ENCODE data around the gene SLC12A7. TPM values are rescaled to one million over a fixed set of nuclear protein-coding genes. Genes with fewer than 3 reads are reported as not detected.

SLC12A7 gene
- total and polyA plus RNA-seq, 9 donors: 5.9 to 33.9 (median 23.0) TPM

DNA sequence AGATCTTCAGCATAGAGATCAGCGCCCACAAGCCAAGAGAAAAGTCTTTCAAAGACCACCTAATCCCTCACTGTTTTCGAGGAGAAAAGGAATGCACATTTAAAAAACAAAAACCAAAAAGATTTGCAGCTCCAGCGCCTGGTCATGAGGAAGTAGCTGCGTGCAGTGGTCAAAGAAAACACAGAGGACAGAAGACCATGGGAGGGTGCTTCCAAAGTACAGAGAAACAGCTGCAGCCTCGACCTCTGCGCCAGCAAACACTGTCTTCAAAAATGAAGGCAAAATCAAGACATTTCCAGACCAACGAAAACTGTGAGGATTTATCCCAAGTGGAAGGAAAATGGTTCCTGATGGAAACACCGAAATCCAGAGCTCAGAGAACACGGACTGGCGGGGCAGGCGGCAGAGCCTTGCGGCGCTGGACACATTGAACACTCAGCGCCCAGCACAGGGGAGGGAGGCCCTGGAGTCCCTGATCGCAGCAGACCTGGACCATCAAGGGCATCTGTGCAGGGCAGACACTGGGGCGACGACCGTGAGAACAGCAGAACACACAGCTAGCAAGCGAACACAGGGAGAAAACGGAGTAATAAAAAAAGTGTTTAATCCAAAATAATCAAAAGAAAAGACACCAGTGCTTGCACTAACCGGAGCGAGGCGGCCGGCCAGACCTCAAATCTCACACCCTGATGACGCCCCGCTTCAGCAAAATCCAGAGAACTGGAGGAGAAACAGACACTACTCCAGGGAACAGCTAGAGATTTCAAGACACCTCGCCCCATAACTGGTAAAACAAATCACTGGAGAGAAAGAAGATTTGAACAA is 12.6 kb upstream of the SLC12A7 start:
- H3K4me3 ChIP-seq: no peak overlapping the region
- H3K27ac ChIP-seq: no peak overlapping the region
- no peaks in the 10 kb centered on the region for H3K36me3 ChIP-seq
- no peaks in the 10 kb centered on the region for H3K4me1 ChIP-seq (ENCODE audit: insufficient read depth)
- no peak for DNase-seq
- no peaks in the 10 kb centered on the region for H3K9me3 ChIP-seq
- H3K27me3 ChIP-seq: no peaks in the 10 kb centered on the region
- intact Hi-C loops (cut with DNase I): no loop called here
- no peak for TF ChIP-seq CTCF (IDR thresholded peaks at IDR 0.05)
- no peak for TF ChIP-seq EP300 (IDR thresholded peaks at IDR 0.05)
- TF ChIP-seq POLR2A (IDR thresholded peaks at IDR 0.05): no peak
- 53 to 64% (median 59%) methylated on average over 27 of the region's 27 CpGs for WGBS, 3 donors

DNA sequence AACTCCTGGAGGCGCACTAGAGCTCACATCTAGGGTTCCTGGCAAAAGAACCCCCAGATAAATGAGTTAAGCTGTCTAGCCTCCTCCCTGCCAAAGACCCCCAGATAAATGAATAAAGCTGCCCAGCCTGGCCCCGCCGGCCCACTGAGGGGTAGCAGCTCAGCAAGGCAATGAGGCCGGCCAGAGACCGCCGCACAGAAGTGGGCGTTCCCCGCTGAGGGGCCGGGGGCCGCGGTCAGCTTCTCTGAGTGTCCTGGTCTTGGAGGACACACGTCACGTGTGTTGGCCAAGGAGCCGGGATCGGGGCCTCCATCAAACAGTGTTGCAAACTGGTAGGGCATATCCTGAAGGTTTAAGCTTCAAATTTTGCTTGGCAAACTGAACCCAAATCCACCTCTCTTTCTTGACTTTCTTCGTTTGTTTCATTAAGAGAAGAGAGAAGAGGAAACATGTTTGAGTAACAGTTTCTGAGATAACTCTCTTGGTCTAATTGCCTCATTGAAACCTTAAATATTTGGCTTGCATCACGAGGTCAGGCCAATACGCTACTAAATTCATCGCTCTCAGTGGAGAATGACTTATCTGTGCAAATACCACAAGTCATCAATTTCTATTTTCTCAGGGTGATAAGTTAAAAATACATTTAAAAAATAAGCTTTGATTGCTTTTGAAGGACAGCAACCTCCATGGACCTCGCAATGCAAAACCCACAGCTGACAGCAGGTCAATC is 11.7 kb upstream of the SLC12A7 start:
- H3K4me1 ChIP-seq (ENCODE audit: insufficient read depth): peaks cover 8% of the 10 kb centered on the region
- no peaks in the 10 kb centered on the region for H3K36me3 ChIP-seq
- H3K9me3 ChIP-seq: no peaks in the 10 kb centered on the region
- DNase-seq: no peak
- no peak overlapping the region for H3K4me3 ChIP-seq
- TF ChIP-seq POLR2A (IDR thresholded peaks at IDR 0.05) (no peak), EP300 (IDR thresholded peaks at IDR 0.05) (no peak), CTCF (IDR thresholded peaks at IDR 0.05) (no peak)
- H3K27me3 ChIP-seq: no peaks in the 10 kb centered on the region
- intact Hi-C loops (cut with DNase I): no loop called here
- no peak overlapping the region for H3K27ac ChIP-seq
- 81 to 85% (median 81%) methylated on average over 19 to 20 of the region's 20 CpGs for WGBS, 3 donors

DNA sequence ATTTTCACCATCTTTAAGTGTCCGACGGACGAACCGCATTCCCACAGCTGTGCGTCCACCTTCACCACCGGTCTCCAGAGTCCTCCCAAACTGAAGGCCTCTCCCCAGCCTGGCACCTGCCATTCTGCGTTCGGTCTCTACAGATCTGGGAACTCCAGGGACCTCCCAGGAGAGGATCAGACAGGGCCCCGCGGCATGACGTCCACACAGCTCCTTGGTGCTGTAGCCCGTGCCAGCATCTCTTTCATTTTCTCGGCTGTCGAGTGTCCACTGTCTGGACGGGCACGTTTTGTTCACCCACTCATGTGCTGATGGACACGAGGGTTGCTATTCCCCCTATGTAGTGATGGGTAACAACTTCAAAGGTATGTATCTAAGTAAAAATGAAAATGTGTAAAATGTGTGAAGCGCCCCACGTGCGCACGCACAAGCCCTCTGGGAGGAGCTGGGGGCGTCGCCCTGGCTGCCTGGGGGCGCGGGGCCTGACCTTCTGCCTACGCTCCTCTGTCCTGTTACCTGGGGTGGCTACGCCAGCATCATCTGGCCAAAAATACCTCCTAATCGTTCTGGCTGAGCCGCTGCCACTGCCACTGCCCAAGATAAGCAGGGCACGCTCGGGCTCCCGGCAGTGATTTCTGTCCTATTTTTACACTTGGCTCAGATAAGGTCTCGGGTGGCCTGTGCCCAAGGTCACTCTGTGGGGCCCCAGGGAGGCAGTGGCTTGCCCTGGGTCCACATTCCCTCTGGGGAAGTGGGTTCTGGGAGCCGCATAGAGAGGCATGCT is 10.8 kb upstream of the SLC12A7 start:
- no peak for DNase-seq
- Histone ChIP-seq H3K9me3 (no peaks in the 10 kb centered on the region), H3K4me3 (no peak overlapping the region), H3K4me1 (ENCODE audit: insufficient read depth) (peaks cover 9% of the 10 kb centered on the region), H3K27ac (no peak overlapping the region), H3K36me3 (no peaks in the 10 kb centered on the region), H3K27me3 (no peaks in the 10 kb centered on the region)
- WGBS, 3 donors: 86 to 92% (median 88%) methylated on average over 34 of the region's 34 CpGs
- TF ChIP-seq EP300 (IDR thresholded peaks at IDR 0.05) (no peak), CTCF (IDR thresholded peaks at IDR 0.05) (no peak), POLR2A (IDR thresholded peaks at IDR 0.05) (no peak)
- intact Hi-C loops (cut with DNase I): no loop called here

DNA sequence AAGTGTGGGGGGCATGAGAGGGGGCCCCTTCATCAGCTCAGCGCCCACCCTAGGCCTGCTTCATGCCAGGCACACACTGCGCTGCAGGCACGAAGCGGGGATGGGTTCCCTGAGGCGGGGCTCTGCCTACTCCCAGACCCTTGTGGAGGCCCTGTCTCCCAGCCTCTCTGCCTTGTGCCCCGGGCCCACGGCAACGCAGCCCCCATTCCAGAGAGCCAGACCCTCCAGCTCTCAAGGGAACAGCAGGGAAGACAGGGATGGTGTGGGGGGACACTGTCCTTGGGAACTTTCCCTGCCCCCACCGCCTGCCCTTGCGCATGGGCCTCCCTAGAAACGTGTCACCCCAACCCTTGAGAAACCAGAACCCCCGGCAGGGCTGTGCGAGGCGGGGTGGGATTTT is 10.0 kb upstream of the SLC12A7 start:
- Histone ChIP-seq H3K4me1 (ENCODE audit: insufficient read depth) (peaks cover 12% of the 10 kb centered on the region), H3K36me3 (no peaks in the 10 kb centered on the region), H3K4me3 (no peak overlapping the region), H3K27me3 (no peaks in the 10 kb centered on the region), H3K9me3 (no peaks in the 10 kb centered on the region), H3K27ac (no peak overlapping the region)
- TF ChIP-seq CTCF (IDR thresholded peaks at IDR 0.05) (no peak), POLR2A (IDR thresholded peaks at IDR 0.05) (no peak), EP300 (IDR thresholded peaks at IDR 0.05) (no peak)
- 90 to 94% (median 91%) methylated on average over 12 to 14 of the region's 14 CpGs for WGBS, 3 donors
- intact Hi-C loops (cut with DNase I): no loop called here
- DNase-seq: no peak

Data from ovary (tissue), 9 donors.